GM18868 (cell line): ENCODE data around the gene CYP26C1.

Experiments
- ATAC-seq: cut with Tn5 transposase; IDR thresholded peaks from one replicate; pipeline ENCODE4 v1.9.1; 2021; ENCODE audit warnings: mild to moderate bottlenecking, moderate library complexity; ENCODE audit not compliant: unreplicated experiment

CYP26C1 gene

DNA sequence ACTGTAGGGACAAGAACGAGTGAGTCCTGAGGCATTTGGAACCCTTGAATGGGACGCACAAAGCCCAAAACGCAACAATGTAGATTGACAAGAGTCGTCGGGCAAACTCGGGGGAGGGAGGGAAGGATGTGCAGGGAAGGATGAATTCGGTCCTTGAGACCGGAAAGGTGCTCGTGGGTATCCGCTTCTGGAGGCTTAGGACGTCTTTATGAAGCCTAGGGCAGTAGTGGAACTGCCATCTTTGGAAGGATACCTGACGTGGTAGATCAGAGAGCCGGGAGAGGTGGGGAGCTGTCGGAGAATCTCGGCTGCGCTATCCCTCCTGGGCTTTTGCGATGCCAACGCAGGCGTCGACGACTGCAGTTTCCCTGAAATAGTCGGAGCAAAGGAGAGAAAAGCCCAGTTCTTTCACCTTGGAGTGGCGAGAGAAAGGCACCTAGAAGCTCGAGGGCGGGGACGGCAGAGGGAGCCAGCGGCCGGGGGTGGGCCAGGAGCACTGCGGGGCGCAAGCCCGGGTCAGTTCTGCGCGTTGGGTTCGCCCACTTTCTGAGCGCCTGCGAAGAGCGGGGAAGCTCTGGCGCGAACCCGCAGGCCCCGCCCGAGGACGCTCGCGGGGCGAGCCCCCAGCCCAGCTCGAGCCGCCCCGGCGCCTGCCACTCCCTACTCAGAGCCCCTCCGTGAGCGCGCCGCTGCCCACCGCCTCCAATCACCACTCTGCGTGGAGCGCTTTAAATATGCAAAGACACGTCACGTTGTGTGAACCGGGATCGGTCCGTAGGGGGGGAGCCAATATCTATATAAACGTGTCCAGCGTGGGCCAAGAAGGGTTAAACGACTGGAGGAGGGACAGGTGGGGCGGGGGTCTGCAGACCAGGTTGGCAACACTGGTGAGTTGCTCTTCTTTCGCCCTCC lies at the start of gene CYP26C1:
Gene CYP26C1, plus strand, starts transcription at position 824 of the 912 bp plus-strand sequence. CDS start 466 bp downstream, outside the sequence.
- ATAC-seq, result no peak

- ATAC-seq, result no peak
Measured at GRCh38 chr10:93015722-93016121, 44.9 kb upstream of the CYP26C1 start.

- no peak for ATAC-seq
Measured at GRCh38 chr10:93023013-93023650, 37.5 kb upstream of the CYP26C1 start.

DNA sequence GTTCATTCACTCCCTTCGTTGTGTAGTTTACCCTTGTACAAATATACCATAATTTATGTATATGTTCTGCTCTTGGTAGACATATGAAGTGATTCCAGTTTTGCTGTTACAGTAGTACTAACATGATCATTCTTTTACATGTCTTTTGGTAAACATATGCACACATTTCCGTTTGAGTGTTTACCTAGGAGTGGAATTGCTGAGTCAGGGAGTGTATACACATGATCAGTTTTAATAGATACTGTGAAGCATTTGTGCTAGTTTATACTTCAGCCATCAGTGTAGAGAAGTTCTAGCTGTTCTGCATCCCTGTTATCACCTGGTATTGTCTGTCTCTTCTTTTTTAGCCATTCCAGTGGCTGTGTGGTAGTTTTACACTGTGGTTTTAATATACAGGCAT lies 34.5 kb upstream of the CYP26C1 start:
- ATAC-seq, result no peak

DNA sequence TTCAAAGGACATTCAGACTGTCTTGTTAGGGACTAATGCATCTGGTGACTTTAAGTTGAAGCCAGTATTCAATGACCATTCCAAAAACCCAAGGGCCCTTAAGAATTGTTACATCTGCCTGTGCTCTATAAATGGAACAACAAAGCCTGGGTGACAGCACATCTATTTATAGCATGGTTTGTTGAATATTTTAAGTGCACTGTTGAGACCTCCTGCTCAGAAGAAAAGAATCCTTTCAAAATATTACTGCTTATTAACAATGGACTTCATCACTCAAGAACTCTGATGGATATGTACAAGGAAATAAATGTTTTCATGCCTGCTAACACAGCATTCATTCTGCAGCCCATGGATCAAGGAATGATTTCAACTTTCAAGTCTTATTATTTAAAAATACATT lies 33.1 kb upstream of the CYP26C1 start:
- no peak for ATAC-seq

- no peak for ATAC-seq
Measured at GRCh38 chr10:93028883-93029282, 31.7 kb upstream of the CYP26C1 start.

DNA sequence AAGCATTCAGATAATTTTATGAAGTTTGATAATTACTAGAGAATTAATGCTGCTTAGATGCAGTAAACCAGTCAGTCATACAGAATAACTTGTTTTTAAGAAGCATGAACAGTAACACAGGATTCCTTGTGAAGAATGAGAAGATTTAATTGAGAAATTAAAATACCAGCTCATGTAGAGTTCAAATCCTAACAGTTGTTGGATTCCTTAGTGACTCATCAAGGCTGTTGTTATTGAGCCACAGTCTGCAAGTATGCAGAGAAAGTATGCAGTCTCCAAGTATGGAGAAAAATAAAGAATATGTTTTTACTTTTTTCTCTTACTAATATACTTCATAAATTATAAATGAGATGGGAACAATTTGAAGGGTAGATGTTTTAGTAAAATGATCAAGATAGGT lies 30.2 kb upstream of the CYP26C1 start:
- ATAC-seq, result no peak

GRCh38 chr10:93032105-93032808 lies 28.3 kb upstream of the CYP26C1 start:
- no peak for ATAC-seq

- no peak for ATAC-seq
Measured at GRCh38 chr10:93032809-93033137, 27.8 kb upstream of the CYP26C1 start.

DNA sequence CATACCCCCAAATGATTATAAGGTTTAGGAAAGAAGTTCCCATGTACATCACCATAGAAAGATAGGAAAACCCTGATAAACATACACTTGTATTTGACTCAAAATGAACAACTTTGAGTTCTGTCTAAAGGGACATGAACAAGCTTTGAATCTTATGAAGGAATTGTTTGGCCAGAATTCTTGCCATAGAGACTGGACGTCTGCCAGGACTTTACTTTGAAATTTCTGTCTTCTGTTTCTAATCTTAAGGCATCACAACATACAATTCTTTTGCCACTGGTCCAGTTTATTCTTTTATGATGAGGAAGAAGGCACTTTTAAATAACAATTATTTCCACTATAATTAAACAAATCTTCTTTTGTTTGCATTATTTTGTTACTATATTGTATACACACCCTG lies 26.2 kb upstream of the CYP26C1 start:
- no peak for ATAC-seq

DNA sequence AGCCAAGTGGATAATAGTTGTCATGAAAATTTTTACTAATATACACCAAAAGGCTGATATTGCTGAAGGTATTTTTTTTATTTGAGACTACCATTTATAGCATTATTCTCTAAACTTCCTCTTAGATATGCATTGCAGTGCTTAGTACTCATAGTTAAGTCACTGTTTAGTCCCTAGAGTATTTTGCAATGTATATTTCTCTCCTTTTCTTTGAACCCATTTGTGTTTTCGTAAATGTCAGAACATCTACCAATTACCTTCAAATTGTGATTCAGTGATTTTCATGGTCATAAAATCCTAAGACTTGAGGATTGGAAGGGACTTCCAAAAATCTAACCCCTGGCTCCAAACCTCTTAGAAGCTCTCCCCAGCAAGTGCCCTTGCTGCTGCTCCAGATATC lies 21.5 kb upstream of the CYP26C1 start:
- ATAC-seq, result no peak

DNA sequence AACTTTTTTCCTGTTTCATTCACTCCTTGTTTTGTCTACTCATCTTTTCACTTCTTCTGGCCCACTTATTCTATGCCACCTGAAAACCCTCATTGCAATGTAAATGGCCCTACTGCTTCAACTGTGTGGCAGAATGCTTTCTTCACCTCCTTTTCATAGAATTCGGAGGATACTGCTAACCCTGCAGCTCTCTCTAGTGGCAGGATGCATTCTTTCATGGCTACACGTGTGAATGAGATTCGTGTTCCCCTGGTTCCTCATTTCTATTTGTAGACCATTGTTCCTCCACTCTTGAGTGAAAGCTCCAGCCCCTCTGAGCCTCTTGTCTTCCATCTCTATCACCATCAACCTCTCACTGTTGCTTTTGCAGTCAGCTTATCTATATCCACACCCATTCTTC lies 20.9 kb upstream of the CYP26C1 start:
- peak; percentile 49 for ATAC-seq

DNA sequence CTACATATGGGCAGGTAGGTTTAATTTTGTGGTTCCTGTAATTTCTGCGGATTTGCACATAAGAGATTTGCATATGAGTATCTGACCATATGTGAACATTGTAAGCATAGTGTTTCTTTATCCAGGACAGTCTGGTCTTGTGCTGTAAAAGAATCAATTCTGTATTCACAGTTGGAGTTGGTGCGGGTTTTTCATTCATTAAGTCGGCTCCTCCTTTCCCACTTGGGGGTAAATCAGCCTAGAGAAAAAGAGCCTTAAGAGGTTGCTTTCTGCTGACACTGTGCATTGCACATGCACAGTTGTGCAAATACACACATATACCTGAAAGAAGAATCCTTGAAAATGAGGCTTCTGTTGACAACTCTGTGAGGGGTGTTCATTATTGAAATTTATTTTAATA lies 6.1 kb upstream of the CYP26C1 start:
- no peak for ATAC-seq

DNA sequence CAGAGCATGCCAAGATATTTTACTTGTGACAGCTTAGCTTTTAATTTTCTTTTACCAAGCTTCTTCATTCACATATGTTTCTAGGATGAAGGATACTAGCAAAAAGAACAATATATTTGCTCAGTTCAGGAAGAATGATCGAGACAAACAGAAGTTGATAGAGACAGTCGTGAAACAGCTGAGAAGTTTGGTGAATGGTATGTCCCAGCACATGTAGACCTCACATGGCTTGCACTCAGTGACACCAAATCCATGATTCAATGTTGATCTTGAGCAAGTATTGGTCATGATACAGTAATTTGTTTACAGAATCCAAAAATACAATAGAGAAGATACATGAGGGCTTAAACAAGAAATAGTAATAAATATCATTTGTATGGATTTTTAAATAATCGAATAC lies 2.5 kb upstream of the CYP26C1 start:
- no peak for ATAC-seq

DNA sequence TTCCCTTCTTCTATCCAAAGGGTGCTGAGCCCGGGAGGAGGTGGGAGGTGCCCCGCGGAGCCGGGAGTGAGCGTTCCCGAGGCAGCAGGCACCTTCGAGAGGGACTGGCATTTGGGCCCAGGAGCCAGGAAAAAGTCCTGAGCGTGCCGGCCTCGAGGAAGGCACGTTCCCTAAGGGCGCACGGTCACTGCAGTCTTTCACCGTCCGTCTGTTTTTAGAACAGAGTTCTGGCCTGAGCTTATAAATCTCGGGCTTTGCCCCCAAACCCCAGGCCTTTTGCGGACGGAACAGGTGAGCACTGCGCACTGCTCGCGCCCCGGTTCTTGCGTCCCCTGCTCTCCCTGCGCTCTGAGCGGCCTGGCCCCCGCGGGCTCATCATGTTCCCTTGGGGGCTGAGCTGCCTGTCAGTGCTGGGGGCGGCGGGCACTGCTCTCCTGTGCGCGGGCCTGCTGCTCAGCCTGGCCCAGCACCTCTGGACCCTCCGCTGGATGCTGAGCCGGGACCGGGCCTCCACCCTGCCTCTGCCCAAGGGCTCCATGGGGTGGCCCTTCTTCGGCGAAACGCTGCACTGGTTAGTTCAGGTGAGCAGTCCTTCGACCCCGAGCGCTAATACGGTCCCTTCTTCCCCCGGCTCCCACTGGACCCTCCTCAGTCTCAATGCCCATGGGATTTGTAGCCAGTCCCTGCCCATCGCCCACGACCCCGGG lies 442 bp downstream of the CYP26C1 start:
- no peak for ATAC-seq

- ATAC-seq, result no peak
Measured at GRCh38 chr10:93061594-93062513, 1.3 kb downstream of the CYP26C1 start.

- no peak for ATAC-seq
Measured at GRCh38 chr10:93062514-93063143, 2.0 kb downstream of the CYP26C1 start.

GRCh38 chr10:93063144-93063976 lies 2.8 kb downstream of the CYP26C1 start:
- ATAC-seq, result no peak
